ENCODE results near the gene SFI1. TPM values are rescaled to one million over a fixed set of nuclear protein-coding genes. Genes with fewer than 3 reads are reported as not detected.
A peak's percentile ranks its signal among the peaks of the same experiment; 100 is the strongest.

Gene SFI1
- total and polyA plus RNA-seq, 8 donors = 10.8 to 60.3 (median 16.4) TPM

GRCh38 chr22:31496735-31497146 lies 405 bp downstream of the SFI1 start:
- no peak for TF ChIP-seq CTCF (IDR thresholded peaks at IDR 0.05)

GRCh38 chr22:31497148-31497938 lies 1.0 kb downstream of the SFI1 start:
- WGBS, 2 donors = 70 to 81% methylated on average over 10 of the region's 10 CpGs
- Histone ChIP-seq H3K27me3 (no peaks in the 10 kb centered on the region), H3K9me3 (no peaks in the 10 kb centered on the region), H3K4me1 (peaks cover 0 to 5% (median 0%) of the 10 kb centered on the region in 3 donors), H3K27ac (peak overlapping the region in 2 of 4 donors; percentile 64 to 71), H3K4me3 (peak overlapping the region; percentile 48 to 94 (median 72)), H3K36me3 (no peaks in the 10 kb centered on the region)
- TF ChIP-seq CTCF (IDR thresholded peaks at IDR 0.05) = no peak
- intact Hi-C loops (cut with DNase I) = no loop called here
- FAIRE-seq (no peak), ATAC-seq (no peak), DNase-seq (no peak)

More at GRCh38 chr22:31496735-31497146, 405 bp downstream of the SFI1 start:
- FAIRE-seq = no peak
- no peaks in the 10 kb centered on the region for H3K9me3 ChIP-seq
- H3K27ac ChIP-seq = peak overlapping the region; percentile 44 to 71 (median 64)
- peak; percentile 14 to 46 (median 38) for ATAC-seq
- WGBS, 2 donors = 0 to 1% methylated on average over 29 to 30 of the region's 30 CpGs
- DNase-seq = peak in 2 of 6 donors; percentile 32 to 63
- no peaks in the 10 kb centered on the region for H3K36me3 ChIP-seq
- H3K4me1 ChIP-seq = peaks cover 0 to 5% (median 0%) of the 10 kb centered on the region in 3 donors
- peak overlapping the region; percentile 48 to 94 (median 72) for H3K4me3 ChIP-seq
- no peaks in the 10 kb centered on the region for H3K27me3 ChIP-seq
- intact Hi-C loops (cut with DNase I) = no loop called here

- DNase-seq (no peak), ATAC-seq (no peak), FAIRE-seq (no peak)
- Histone ChIP-seq H3K9me3 (no peaks in the 10 kb centered on the region), H3K4me1 (no peaks in the 10 kb centered on the region), H3K36me3 (no peaks in the 10 kb centered on the region), H3K27ac (no peak overlapping the region), H3K4me3 (no peak overlapping the region), H3K27me3 (no peaks in the 10 kb centered on the region)
- WGBS, 2 donors = 77 to 86% methylated on average over 2 of the region's 2 CpGs
- intact Hi-C loops (cut with DNase I) = no loop called here
- no peak for TF ChIP-seq CTCF (IDR thresholded peaks at IDR 0.05)
These were observed 5.4 kb downstream of the SFI1 start for GRCh38 chr22:31501738-31502137.

GRCh38 chr22:31503211-31503964 lies 7.1 kb downstream of the SFI1 start:
- no peak for TF ChIP-seq CTCF (IDR thresholded peaks at IDR 0.05)
- no peak for FAIRE-seq

More at GRCh38 chr22:31503211-31503964, 7.1 kb downstream of the SFI1 start:
- H3K36me3 ChIP-seq = no peaks in the 10 kb centered on the region
- H3K27ac ChIP-seq = no peak overlapping the region
- H3K4me1 ChIP-seq = no peaks in the 10 kb centered on the region
- no peaks in the 10 kb centered on the region for H3K9me3 ChIP-seq
- H3K27me3 ChIP-seq = no peaks in the 10 kb centered on the region
- H3K4me3 ChIP-seq = no peak overlapping the region
- no peak for DNase-seq
- WGBS, 2 donors = 89% methylated on average over 14 of the region's 14 CpGs
- ATAC-seq = no peak
- intact Hi-C loops (cut with DNase I) = no loop called here

Measured in pancreas (tissue), 10 donors.